H1 (cell line): ENCODE results near the gene DPH1. TPM values are rescaled to one million over a fixed set of nuclear protein-coding genes. Genes with fewer than 3 reads are reported as not detected.

Experiments used
- CTCF ChIA-PET: fragments of 300-600 bp; sonication (Branson Sonifier 250); formaldehyde crosslinking; loops from one replicate; lab custom pipeline; 2021; ENCODE audit not compliant: partially characterized antibody; lab: Charles Lee
- POLR2A ChIA-PET: fragments of 300-600 bp; sonication (Branson Sonifier 250); formaldehyde crosslinking; loops from one replicate; lab custom pipeline; 2021; ENCODE audit warnings: inconsistent platforms; ENCODE audit not compliant: partially characterized antibody; lab: Charles Lee
- DNase-seq, 2 experiments: peaks; one replicate each; pipeline versions ENCODE4 v3.0.0 to v3.0.0-alpha.2; 2010 to 2022; ENCODE audit warnings: low spot score in 2 of 2, low read depth in 1 of 2, mixed read lengths in 1 of 2
- FAIRE-seq: peaks from 2 replicates; lab custom pipeline; 2011; peaks lifted over from hg19 to GRCh38; lab: Jason Lieb, UNC
- H2AFZ ChIP-seq: 2 replicates; pipeline ENCODE4 v1.8.1; 2012; ENCODE audit warnings: low read length, inconsistent platforms
- H2AK5ac ChIP-seq: 2 replicates; pipeline ENCODE4 v1.6.1; 2013; ENCODE audit warnings: low read depth, low read length
- H2BK120ac ChIP-seq: replicated peaks from 2 replicates; pipeline ENCODE3; 2013; ENCODE audit warnings: low read depth, low read length, inconsistent platforms
- H2BK12ac ChIP-seq: 2 replicates; pipeline ENCODE4 v1.6.1; 2013; ENCODE audit warnings: low read depth, low read length
- H2BK15ac ChIP-seq: 2 replicates; pipeline ENCODE4 v1.6.1; 2013; ENCODE audit warnings: low read length
- H2BK20ac ChIP-seq: 2 replicates; pipeline ENCODE4 v1.6.1; 2013; ENCODE audit warnings: low read length
- H2BK5ac ChIP-seq: 2 replicates; pipeline ENCODE4 v1.6.1; 2013; ENCODE audit warnings: low read depth, low read length
- H3K14ac ChIP-seq: 2 replicates; pipeline ENCODE4 v1.6.1; 2013; ENCODE audit warnings: inconsistent platforms; ENCODE audit not compliant: insufficient read length
- H3K18ac ChIP-seq: 2 replicates; pipeline ENCODE4 v1.6.1; 2013; ENCODE audit warnings: low read length; ENCODE audit errors: extremely low read depth
- H3K23ac ChIP-seq: 2 replicates; pipeline ENCODE4 v1.6.1; 2013; ENCODE audit warnings: inconsistent platforms; ENCODE audit not compliant: insufficient read length
- H3K23me2 ChIP-seq: 2 replicates; pipeline ENCODE4 v1.6.1; 2013; ENCODE audit warnings: low read depth, low read length
- H3K27ac ChIP-seq: 2 replicates; pipeline ENCODE4 v1.6.1; 2011; ENCODE audit warnings: low read depth, low read length, inconsistent platforms
- H3K27me3 ChIP-seq, 4 experiments: replicated peaks in 1 of 4; 1 replicate in 1 of 4; 2 replicates in 3 of 4; pipeline versions ENCODE4 v1.6.1 to v1.8.1; 2011 to 2013; ENCODE audit warnings: low read length in 3 of 4, mild to moderate bottlenecking in 3 of 4, inconsistent platforms in 2 of 4, mixed read lengths in 2 of 4, moderate library complexity in 1 of 4; ENCODE audit not compliant: control insufficient read depth in 3 of 4, insufficient read depth in 3 of 4; ENCODE audit errors: extremely low read depth in 1 of 4
- H3K36me3 ChIP-seq, 4 experiments: 2 replicates each; pipeline versions ENCODE4 v1.6.1 to v1.8.1; 2011 to 2013; ENCODE audit warnings: mild to moderate bottlenecking in 4 of 4, low read length in 3 of 4, moderate library complexity in 2 of 4, control low read depth in 1 of 4, inconsistent platforms in 1 of 4; ENCODE audit not compliant: insufficient read depth in 4 of 4, control insufficient read depth in 2 of 4
- H3K4ac ChIP-seq: replicated peaks from 2 replicates; pipeline ENCODE3; 2013; ENCODE audit warnings: low read length, low read depth, mixed read lengths, inconsistent platforms; ENCODE audit not compliant: insufficient read length
- H3K4me1 ChIP-seq, 4 experiments: replicated peaks in 1 of 4; 1 replicate in 1 of 4; 2 replicates in 3 of 4; pipeline versions ENCODE4 v1.6.1 to v1.8.1; 2011 to 2013; ENCODE audit warnings: low read length in 3 of 4, inconsistent platforms in 2 of 4, mixed read lengths in 1 of 4; ENCODE audit not compliant: insufficient read depth in 4 of 4, control insufficient read depth in 3 of 4
- H3K4me2 ChIP-seq, 2 experiments: 2 replicates each; pipeline versions ENCODE4 v1.6.1 to v1.8.1; 2011 to 2013; ENCODE audit warnings: low read depth in 2 of 2, low read length in 2 of 2, control low read depth in 1 of 2, inconsistent platforms in 1 of 2, mild to moderate bottlenecking in 1 of 2; ENCODE audit not compliant: insufficient read depth in 1 of 2
- H3K4me3 ChIP-seq, 4 experiments: fragments of 200-600, 300-600 bp in 1 of 4; sonication (generic), shearing (Covaris generic), sonication (Bioruptor Twin) in 1 of 4; 2 replicates each; pipeline versions ENCODE4 v1.5.1 to v1.8.1; 2011 to 2016; ENCODE audit warnings: low read length in 4 of 4, low read depth in 3 of 4, control low read depth in 2 of 4, inconsistent platforms in 2 of 4, mild to moderate bottlenecking in 2 of 4, mixed read lengths in 1 of 4, moderate library complexity in 1 of 4; ENCODE audit not compliant: insufficient read depth in 2 of 4; ENCODE audit errors: extremely low read depth in 1 of 4
- H3K56ac ChIP-seq: replicated peaks from 2 replicates; pipeline ENCODE3; 2013; ENCODE audit warnings: low read depth, mild to moderate bottlenecking, mixed read lengths, low read length, inconsistent platforms; ENCODE audit not compliant: insufficient read length
- H3K79me1 ChIP-seq: 2 replicates; pipeline ENCODE4 v1.6.1; 2013; ENCODE audit warnings: low read depth, low read length, control low read depth
- H3K79me2 ChIP-seq, 2 experiments: 2 replicates each; pipeline versions ENCODE4 v1.6.1 to v1.8.1; 2012 to 2013; ENCODE audit warnings: low read length in 2 of 2, mild to moderate bottlenecking in 2 of 2, inconsistent platforms in 1 of 2; ENCODE audit not compliant: insufficient read depth in 2 of 2, control insufficient read depth in 1 of 2
- H3K9ac ChIP-seq, 4 experiments: replicated peaks in 1 of 4; 1 replicate in 1 of 4; 2 replicates in 3 of 4; pipeline versions ENCODE4 v1.6.1 to v1.8.1; 2011 to 2013; ENCODE audit warnings: low read depth in 3 of 4, low read length in 3 of 4, control low read depth in 2 of 4, mild to moderate bottlenecking in 2 of 4, moderate library complexity in 2 of 4, inconsistent platforms in 1 of 4; ENCODE audit errors: extremely low read depth in 1 of 4
- H3K9me3 ChIP-seq, 2 experiments: 2 replicates each; pipeline versions ENCODE4 v1.6.1 to v1.8.1; 2012 to 2013; ENCODE audit warnings: mild to moderate bottlenecking in 2 of 2, moderate library complexity in 2 of 2, control low read depth in 1 of 2, inconsistent platforms in 1 of 2, low read depth in 1 of 2, low read length in 1 of 2, mixed read lengths in 1 of 2; ENCODE audit not compliant: insufficient read depth in 2 of 2
- H4K20me1 ChIP-seq, 2 experiments: replicated peaks in 1 of 2; 2 replicates each; pipeline versions ENCODE3 to v1.8.1; 2011 to 2013; ENCODE audit warnings: inconsistent platforms in 2 of 2, low read length in 2 of 2, mild to moderate bottlenecking in 1 of 2; ENCODE audit not compliant: insufficient read depth in 2 of 2, control insufficient read depth in 1 of 2
- H4K5ac ChIP-seq: 2 replicates; pipeline ENCODE4 v1.6.1; 2013; ENCODE audit warnings: low read length, low read depth, mixed read lengths, inconsistent platforms; ENCODE audit not compliant: insufficient read length
- H4K8ac ChIP-seq: 2 replicates; pipeline ENCODE4 v1.8.0; 2013; ENCODE audit warnings: mild to moderate bottlenecking, moderate library complexity, low read length, inconsistent platforms; ENCODE audit not compliant: insufficient read depth; ENCODE audit errors: extremely low read depth
- H4K91ac ChIP-seq: replicated peaks from 2 replicates; pipeline ENCODE3; 2013; ENCODE audit warnings: low read length, mixed read lengths, inconsistent platforms; ENCODE audit not compliant: insufficient read length
- CHD1 ChIP-seq: IDR thresholded peaks from 2 replicates; pipeline ENCODE4 v1.6.1; 2012; ENCODE audit warnings: low read depth, low read length, improper control_type of control experiment
- CHD2 ChIP-seq: IDR thresholded peaks from 2 replicates; pipeline ENCODE4 v1.6.1; 2012; ENCODE audit warnings: low read length, improper control_type of control experiment
- EGR1 ChIP-seq: IDR thresholded peaks from 2 replicates; pipeline ENCODE4 v1.6.1; 2011; ENCODE audit warnings: low read depth, low read length, borderline replicate concordance
- SIN3A ChIP-seq, 2 experiments: IDR thresholded peaks in 1 of 2; conservative IDR thresholded peaks in 1 of 2; 2 replicates each; pipeline ENCODE4 v1.6.1; 2011 to 2012; ENCODE audit warnings: low read length in 2 of 2, improper control_type of control experiment in 1 of 2, low read depth in 1 of 2, mild to moderate bottlenecking in 1 of 2
- WGBS, 2 experiments: shearing (Covaris generic) in 1 of 2; methylation state at CpG; one replicate each; pipeline versions ENCODE4 v1.1.6 to v1.1.7; 2013 to 2015; ENCODE audit warnings: low lambda C conversion rate in 2 of 2, mixed read lengths in 2 of 2, inconsistent platforms in 1 of 2, low coverage in 1 of 2, missing lambda C conversion rate in 1 of 2; ENCODE audit not compliant: insufficient replicate concordance in 2 of 2, insufficient coverage in 1 of 2, insufficient read length in 1 of 2; ENCODE audit errors: extremely low coverage in 1 of 2, missing lambda C conversion rate in 1 of 2; 5-methylcytosine and 5-hydroxymethylcytosine counted together
- polyA plus RNA-seq, 7 experiments: library from polyadenylated mRNA; depleted of rRNA in 3 of 7; stranded (reverse) in 5 of 7; unstranded in 2 of 7; fragments of >200 nt in 5 of 7; fragments of 200-250 nt in 2 of 7; gene quantifications; 1 replicate in 5 of 7; 2 replicates in 1 of 7; 4 replicates in 1 of 7; pipeline versions ENCODE4 v1.2.1 to v1.2.3, GENCODE V29; 2011 to 2013; ENCODE audit warnings: missing spikeins in 2 of 7, mixed read lengths in 2 of 7
- total RNA-seq: library from RNA; stranded (reverse); fragmentation: NEBNext Ultra II Directional; extraction: Animal tissue kit (Norgen Biotek cat#: 25700); gene quantifications from 2 replicates; pipeline ENCODE4 v1.2.1, GENCODE V29; 2021

DPH1 gene
- total and polyA plus RNA-seq, 2 of the 8 experiments (the other 6 are each of a cell fraction or from before 2014, with no cell fraction given): 24.9 to 30.0 TPM

DNA sequence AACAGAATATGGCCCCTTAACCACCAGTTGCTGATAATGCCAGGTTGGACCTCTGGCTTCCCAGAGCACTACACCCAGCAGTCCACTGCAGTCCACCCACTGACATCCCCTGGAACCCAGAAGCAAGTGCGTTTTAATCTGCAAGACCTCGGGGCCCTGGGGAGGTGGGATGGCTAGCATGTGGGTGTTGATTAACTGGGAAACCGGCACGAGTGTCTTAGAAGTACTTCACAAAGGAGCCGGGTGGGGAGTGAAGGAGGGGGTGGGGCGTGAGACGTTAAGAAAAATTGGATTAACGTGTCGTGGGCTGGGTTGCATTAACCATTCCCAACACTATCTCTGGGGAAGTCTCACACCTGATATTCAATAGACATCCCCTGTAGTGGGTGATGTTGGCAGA, 18.9 kb downstream of the DPH1 start:
- H2BK20ac ChIP-seq: no peak overlapping the region
- peaks cover 0 to 5% (median 0%) of the 10 kb centered on the region in 4 experiments; a peak in 2 of 8 replicates for H3K36me3 ChIP-seq
- H4K5ac ChIP-seq: no peak overlapping the region
- peaks cover 9 to 12% of the 10 kb centered on the region in 2 experiments for H4K20me1 ChIP-seq
- H3K4ac ChIP-seq: no peak overlapping the region
- no peaks in the 10 kb centered on the region for H3K79me1 ChIP-seq
- FAIRE-seq (no peak), DNase-seq (no peak)
- no peak overlapping the region for H2BK15ac ChIP-seq
- H3K23me2 ChIP-seq: peaks cover 7% of the 10 kb centered on the region; the same call in 1 of the 2 replicates
- no peak overlapping the region for H2AFZ ChIP-seq
- ChIA-PET POLR2A (no interaction called here), CTCF (interaction anchor here (0.6 to 2.5 kb wide), 6 partner anchors 10 to 196 kb away, joined by 3 to 7 read pairs (median 3); no protein-coding TSS in a partner anchor)
- no peak overlapping the region; a peak in 1 of 8 replicates for H3K4me3 ChIP-seq
- no peak overlapping the region for H3K14ac ChIP-seq
- no peak overlapping the region for H3K9ac ChIP-seq
- H3K56ac ChIP-seq: no peak overlapping the region
- H3K9me3 ChIP-seq: no peaks in the 10 kb centered on the region
- H3K18ac ChIP-seq: no peak overlapping the region
- no peaks in the 10 kb centered on the region for H3K79me2 ChIP-seq
- 0 out of 4 replicates have a peak overlapping the region, but pooled peaks of 1 of the 2 experiments have one; percentile 3 for H3K4me2 ChIP-seq
- H4K91ac ChIP-seq: no peak overlapping the region
- H2AK5ac ChIP-seq: no peak overlapping the region
- H2BK12ac ChIP-seq: no peak overlapping the region
- H2BK120ac ChIP-seq: no peak overlapping the region
- no peak overlapping the region for H2BK5ac ChIP-seq
- no peak overlapping the region for H3K27ac ChIP-seq
- H3K23ac ChIP-seq: no peak overlapping the region
- peaks cover 36 to 59% (median 56%) of the 10 kb centered on the region in 4 experiments for H3K27me3 ChIP-seq
- WGBS, 2 experiments: 64% methylated on average over 9 of the region's 9 CpGs; no CpG with 5 or more reads in 1 of the 2 experiments
- H3K4me1 ChIP-seq: peaks cover 0 to 4% (median 0%) of the 10 kb centered on the region in 4 experiments; a peak in 2 of 7 replicates
- H4K8ac ChIP-seq: no peak overlapping the region
- TF ChIP-seq EGR1: no peak
- TF ChIP-seq CHD1: no peak
- TF ChIP-seq SIN3A (conservative IDR thresholded peaks at IDR 0.05 in 1 of 2, IDR thresholded peaks at IDR 0.05 in 1 of 2; ENCODE audit: low read depth in 1 of 2, low read length in 2 of 2): no peak
- no peak for TF ChIP-seq CHD2
